Epithelial cell of esophagus (primary cell): ENCODE data around the gene RAB27A.
A peak's percentile ranks its signal among the peaks of the same experiment; 100 is the strongest.
"Not testable (repeated sequence)": the region's sequence is repeated elsewhere in the genome, so short reads cannot be mapped to it uniquely, and the experiment has no call there.

Experiments
- DNase-seq: peaks from one replicate; pipeline ENCODE4 v3.0.0; 2010; ENCODE audit warnings: low read depth
- H3K4me3 ChIP-seq: 2 replicates; pipeline ENCODE4 v1.5.1; 2011; ENCODE audit warnings: mild to moderate bottlenecking, low read length, control low read depth
- CTCF ChIP-seq: IDR thresholded peaks from 2 replicates; pipeline ENCODE4 v1.5.1; 2011; ENCODE audit warnings: low read depth, mild to moderate bottlenecking, low read length, control low read depth, inconsistent platforms; ENCODE audit not compliant: insufficient read depth; ENCODE audit errors: missing control alignments

The RAB27A gene

GRCh38 chr15:55320238-55320550, 30.6 kb upstream of the RAB27A start:
- peak overlapping the region; percentile 88 for H3K4me3 ChIP-seq
- no peak for TF ChIP-seq CTCF
- DNase-seq = no peak

- peak; percentile 18 for DNase-seq
- peak overlapping the region; percentile 88 for H3K4me3 ChIP-seq
- TF ChIP-seq CTCF = no peak
Observed at GRCh38 chr15:55319537-55320237, 30.1 kb upstream of the RAB27A start.

GRCh38 chr15:55318588-55319494, 29.2 kb upstream of the RAB27A start, which contains the start of the genes PIGB and PIGBOS1:
TSS of gene PIGB (plus strand) at chr15:55319222. CDS start at chr15:55319251, 29 bp downstream.
TSS of gene PIGBOS1 (minus strand) at chr15:55319123. CDS start at chr15:55317792, 1,331 bp downstream.
- peak within 1 kb of the TSS; percentile 88 for H3K4me3 ChIP-seq
- DNase-seq = peak; percentile 88
- TF ChIP-seq CTCF = no peak

- not testable (repeated sequence) for DNase-seq, H3K4me3 ChIP-seq
Observed at GRCh38 chr15:55302801-55303200, 13.2 kb upstream of the RAB27A start.

- H3K4me3 ChIP-seq = no peak overlapping the region
- no peak for TF ChIP-seq CTCF
- DNase-seq = no peak
Observed at GRCh38 chr15:55297315-55297714, 7.7 kb upstream of the RAB27A start.

- DNase-seq = peak; percentile 81
- TF ChIP-seq CTCF = peak; percentile 89
- peak overlapping the region; percentile 84 for H3K4me3 ChIP-seq
Observed at GRCh38 chr15:55290528-55291057, 980 bp upstream of the RAB27A start.
